B cell (primary cell): Measurements from ENCODE around the gene INCA1. TPM values are rescaled to one million over a fixed set of nuclear protein-coding genes. Genes with fewer than 3 reads are reported as not detected.

Source experiments
- ATAC-seq: fragments of 200-7000 bp; cut with Tn5 transposase; one replicate; pipeline ENCODE4 v1.10.0; 2021; ENCODE audit warnings: low read depth, mild to moderate bottlenecking, moderate number of reproducible peaks, moderate library complexity
- CTCF ChIA-PET: fragments of 350-600 bp; sonication (Branson Sonifier 250); formaldehyde crosslinking; loops from one replicate; lab custom pipeline; 2021; ENCODE audit warnings: antibody characterized with exemption, inconsistent platforms; lab: Charles Lee
- POLR2A ChIA-PET: fragments of 350-600 bp; sonication (Branson Sonifier 250); formaldehyde crosslinking; loops from one replicate; lab custom pipeline; 2021; ENCODE audit warnings: antibody characterized with exemption; lab: Charles Lee
- DNase-seq: peaks from one replicate; pipeline ENCODE4 v3.0.0; 2013
- H2AFZ ChIP-seq: 2 replicates; pipeline ENCODE4 v1.6.1; 2012; ENCODE audit warnings: mild to moderate bottlenecking, low read depth, low read length; ENCODE audit not compliant: insufficient read depth, poor library complexity, severe bottlenecking
- H3K27ac ChIP-seq, 2 donors: 1 replicate in 1 of 2; 2 replicates in 1 of 2; pipeline ENCODE4 v1.5.1; 2012 to 2013; ENCODE audit warnings: low read length in 2 of 2, mild to moderate bottlenecking in 2 of 2, moderate library complexity in 1 of 2
- H3K27me3 ChIP-seq, 4 experiments: fragments of 200-600 bp in 1 of 4; sonication (generic) in 1 of 4; replicated peaks in 1 of 4; 1 replicate in 2 of 4; 2 replicates in 2 of 4; pipeline versions ENCODE4 v1.6.1 to v1.7.0; 2013 to 2016; ENCODE audit warnings: low read length in 3 of 4, mild to moderate bottlenecking in 2 of 4, mixed read lengths in 1 of 4, moderate library complexity in 1 of 4; ENCODE audit not compliant: insufficient read depth in 4 of 4, control insufficient read depth in 3 of 4; ENCODE audit errors: control extremely low read depth in 1 of 4
- H3K36me3 ChIP-seq, 2 experiments: replicated peaks in 1 of 2; 1 replicate in 1 of 2; 2 replicates in 1 of 2; pipeline versions ENCODE4 v1.6.1 to v1.7.1; 2013; ENCODE audit warnings: low read length in 1 of 2; ENCODE audit not compliant: insufficient read depth in 2 of 2, control insufficient read depth in 1 of 2; ENCODE audit errors: control extremely low read depth in 1 of 2, extremely low read depth in 1 of 2
- H3K4me1 ChIP-seq, 2 donors: fragments of 200-600 bp in 1 of 2; sonication (generic) in 1 of 2; 1 replicate in 1 of 2; 2 replicates in 1 of 2; pipeline versions ENCODE4 v1.5.1 to v1.6.1; 2013 to 2017; ENCODE audit warnings: low read length in 2 of 2; ENCODE audit not compliant: control insufficient read depth in 2 of 2, insufficient read depth in 2 of 2
- H3K4me2 ChIP-seq: replicated peaks from 2 replicates; pipeline ENCODE3; 2012; ENCODE audit warnings: mild to moderate bottlenecking, low read depth, low read length; ENCODE audit not compliant: poor library complexity, severe bottlenecking
- H3K4me3 ChIP-seq, 5 experiments: fragments of 200-600 bp in 1 of 5; sonication (generic) in 1 of 5; 1 replicate in 3 of 5; 2 replicates in 2 of 5; pipeline versions ENCODE4 v1.5.1 to v1.7.0; 2011 to 2016; ENCODE audit warnings: low read length in 4 of 5, mild to moderate bottlenecking in 4 of 5, low read depth in 2 of 5, control low read depth in 1 of 5, moderate library complexity in 1 of 5; ENCODE audit not compliant: insufficient read depth in 1 of 5; ENCODE audit errors: control extremely low read depth in 1 of 5, extremely low read depth in 1 of 5
- H3K79me2 ChIP-seq: fragments of 200-600 bp; sonication (generic); one replicate; pipeline ENCODE4 v1.6.0; 2016; ENCODE audit warnings: low read length; ENCODE audit not compliant: control insufficient read depth, insufficient read depth
- H3K9ac ChIP-seq: fragments of 200-600 bp; sonication (generic); 2 replicates; pipeline ENCODE4 v1.6.1; 2017; ENCODE audit warnings: mild to moderate bottlenecking, low read length, moderate library complexity
- H3K9me3 ChIP-seq, 3 donors: one replicate each; pipeline versions ENCODE4 v1.6.1 to v1.7.1; 2013; ENCODE audit warnings: low read length in 2 of 3; ENCODE audit not compliant: control insufficient read depth in 2 of 3, insufficient read depth in 1 of 3; ENCODE audit errors: control extremely low read depth in 1 of 3
- H4K20me1 ChIP-seq: 2 replicates; pipeline ENCODE4 v1.6.0; 2012; ENCODE audit warnings: mild to moderate bottlenecking, low read length; ENCODE audit not compliant: insufficient read depth, control insufficient read depth, poor library complexity, severe bottlenecking
- H3K27ac Mint-ChIP-seq: one replicate; pipeline ENCODE4 v1.8.0; 2021; ENCODE audit warnings: mixed read lengths
- H3K27me3 Mint-ChIP-seq: one replicate; pipeline ENCODE4 v1.8.0; 2021; ENCODE audit warnings: mixed read lengths
- H3K4me1 Mint-ChIP-seq: one replicate; pipeline ENCODE4 v1.8.0; 2021; ENCODE audit warnings: mixed read lengths
- H3K4me3 Mint-ChIP-seq: one replicate; pipeline ENCODE4 v1.8.0; 2021; ENCODE audit warnings: mixed read lengths
- H3K9me3 Mint-ChIP-seq: one replicate; pipeline ENCODE4 v1.8.0; 2022; ENCODE audit warnings: mixed read lengths; ENCODE audit not compliant: insufficient read depth
- EZH2 ChIP-seq: IDR thresholded peaks from 2 replicates; pipeline ENCODE4 v1.6.1; 2012; ENCODE audit warnings: borderline replicate concordance, low read depth, mild to moderate bottlenecking, moderate library complexity, low read length; ENCODE audit not compliant: insufficient read depth, poor library complexity, severe bottlenecking
- WGBS: methylation state at CpG from one replicate; pipeline ENCODE4 v1.1.5; 2013; ENCODE audit warnings: missing lambda C conversion rate; ENCODE audit not compliant: insufficient coverage; 5-methylcytosine and 5-hydroxymethylcytosine counted together
- intact Hi-C: fragments of 100-400 bp; cut with micrococcal nuclease; formaldehyde crosslinking; loops from one replicate; pipeline ENCODE4 v1.10.0; 2022
- polyA plus RNA-seq: library from polyadenylated mRNA; depleted of rRNA; stranded (reverse); fragments of >200 nt; gene quantifications from 2 replicates; pipeline ENCODE4 v1.2.3, GENCODE V29; 2012
- total RNA-seq, 2 donors: library from RNA; stranded (reverse); fragments of 120-200 nt in 1 of 2; gene quantifications; 1 replicate in 1 of 2; 2 replicates in 1 of 2; pipeline versions ENCODE4 v1.2.3 to v1.2.4, GENCODE V29; 2013 to 2022
- TF ChIP-seq, protein P1 (sequence below): fragments of 200-600 bp; IDR thresholded peaks from one replicate; pipeline ENCODE4 v1.8.0; 2022; ENCODE audit warnings: antibody characterized with exemption, mild to moderate bottlenecking

Gene INCA1
- total and polyA plus RNA-seq, 2 donors (not counting 1 experiment from before 2014, with no cell fraction given), result 0.30 to 0.60 TPM

DNA sequence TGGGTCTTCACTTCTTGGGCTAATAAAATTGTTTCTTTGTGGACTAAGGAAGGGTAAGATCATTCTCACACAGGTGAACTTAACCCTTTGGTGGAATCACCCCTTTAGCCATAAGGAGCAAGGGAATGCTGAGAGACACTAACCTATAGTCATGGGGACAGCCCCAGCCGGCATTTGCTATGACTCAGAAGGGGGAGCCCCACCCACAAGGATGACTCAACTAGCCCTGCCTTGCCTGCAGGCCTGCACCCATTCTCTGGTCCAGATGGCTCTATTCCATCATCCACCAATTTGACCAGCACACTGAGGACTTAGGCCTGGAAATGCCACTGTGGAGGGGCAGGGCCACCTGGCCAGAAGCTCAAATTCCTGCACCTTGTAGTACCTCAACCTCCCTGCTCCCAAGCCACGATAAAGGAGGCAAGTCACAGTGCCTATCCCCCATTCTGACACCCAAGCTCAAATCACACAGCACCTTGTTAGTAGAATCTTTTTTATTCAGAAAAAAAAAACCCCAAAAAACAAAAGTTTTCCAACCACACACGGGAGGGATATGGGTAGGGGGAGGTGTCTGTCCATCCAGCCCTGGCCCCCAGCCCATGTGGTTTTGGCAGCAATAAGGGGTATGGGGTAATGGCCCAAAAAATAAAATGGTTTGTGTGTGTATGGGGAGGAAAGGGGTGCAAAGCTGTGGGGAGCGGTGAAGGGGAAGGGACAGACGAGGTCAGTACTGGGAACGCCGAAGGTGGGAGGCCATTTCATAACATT lies 52.0 kb downstream of the INCA1 start:
- H3K36me3 ChIP-seq, result peaks cover 0 to 44% of the 10 kb centered on the region in 2 experiments
- peak overlapping the region; percentile 98 for H3K4me2 ChIP-seq
- Mint-ChIP-seq H3K4me3 (peak overlapping the region; percentile 86), H3K4me1 (peaks cover 65% of the 10 kb centered on the region), H3K27ac (peak overlapping the region; percentile 89), H3K27me3 (no peaks in the 10 kb centered on the region), H3K9me3 (no peaks in the 10 kb centered on the region)
- H3K9me3 ChIP-seq, result no peaks in the 10 kb centered on the region
- intact Hi-C loops, result loop anchor here (5.0 to 10.0 kb wide), 5 partner anchors 72 to 983 kb away; partner anchors contain the start of genes ATP2A3, MED11 and ZNF594
- H4K20me1 ChIP-seq, result peaks cover 43% of the 10 kb centered on the region
- peak; percentile 55 for DNase-seq
- H2AFZ ChIP-seq, result no peak overlapping the region
- H3K27ac ChIP-seq, result peak overlapping the region; percentile 32 to 93
- H3K79me2 ChIP-seq, result peaks cover 72% of the 10 kb centered on the region
- peaks cover 63 to 70% of the 10 kb centered on the region in 2 donors for H3K4me1 ChIP-seq
- ChIA-PET POLR2A (interaction anchor here (1.0 to 2.7 kb wide), 2 partner anchors 22 to 36 kb away, joined by 3 to 9 read pairs; partner anchors contain the start of gene SPAG7), CTCF (interaction anchor here (1.2 to 1.3 kb wide), 2 partner anchors 22 to 36 kb away, joined by 3 read pairs; partner anchors contain the start of gene SPAG7)
- whole genome bisulfite sequencing, result 40% methylated on average over 4 of the region's 7 CpGs
- H3K9ac ChIP-seq, result peak overlapping the region; percentile 38
- peak; percentile 12 for ATAC-seq
- no peaks in the 10 kb centered on the region for H3K27me3 ChIP-seq
- peak overlapping the region in 3 of 5 experiments; percentile 12 to 27 (median 25) for H3K4me3 ChIP-seq
- TF ChIP-seq, protein P1, sequence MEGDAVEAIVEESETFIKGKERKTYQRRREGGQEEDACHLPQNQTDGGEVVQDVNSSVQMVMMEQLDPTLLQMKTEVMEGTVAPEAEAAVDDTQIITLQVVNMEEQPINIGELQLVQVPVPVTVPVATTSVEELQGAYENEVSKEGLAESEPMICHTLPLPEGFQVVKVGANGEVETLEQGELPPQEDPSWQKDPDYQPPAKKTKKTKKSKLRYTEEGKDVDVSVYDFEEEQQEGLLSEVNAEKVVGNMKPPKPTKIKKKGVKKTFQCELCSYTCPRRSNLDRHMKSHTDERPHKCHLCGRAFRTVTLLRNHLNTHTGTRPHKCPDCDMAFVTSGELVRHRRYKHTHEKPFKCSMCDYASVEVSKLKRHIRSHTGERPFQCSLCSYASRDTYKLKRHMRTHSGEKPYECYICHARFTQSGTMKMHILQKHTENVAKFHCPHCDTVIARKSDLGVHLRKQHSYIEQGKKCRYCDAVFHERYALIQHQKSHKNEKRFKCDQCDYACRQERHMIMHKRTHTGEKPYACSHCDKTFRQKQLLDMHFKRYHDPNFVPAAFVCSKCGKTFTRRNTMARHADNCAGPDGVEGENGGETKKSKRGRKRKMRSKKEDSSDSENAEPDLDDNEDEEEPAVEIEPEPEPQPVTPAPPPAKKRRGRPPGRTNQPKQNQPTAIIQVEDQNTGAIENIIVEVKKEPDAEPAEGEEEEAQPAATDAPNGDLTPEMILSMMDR, result no peak
- no peak for TF ChIP-seq EZH2
